SK-N-SH treated with all-trans-retinoic acid at 6 μM for 48 hours (cell line): Measurements from ENCODE around the gene NECTIN4.
A peak's percentile ranks its signal among the peaks of the same experiment; 100 is the strongest.

Source experiments
- ATAC-seq: fragments of 200-7000 bp; cut with Tn5 transposase; 3 replicates; pipeline ENCODE4 v1.9.1; 2020; ENCODE audit warnings: mild to moderate bottlenecking, moderate library complexity
- ARNTL ChIP-seq: fragments of 450-650 bp; formaldehyde crosslinking; IDR thresholded peaks from 2 replicates; pipeline ENCODE4 v1.5.0; 2020; ENCODE audit warnings: low read depth, mild to moderate bottlenecking, moderate library complexity, borderline replicate concordance
- CSDC2 ChIP-seq: fragments of 250-450 bp; sonication (Bioruptor Pico); IDR thresholded peaks from 2 replicates; pipeline ENCODE4 v1.5.0; 2020; ENCODE audit warnings: mild to moderate bottlenecking, moderate library complexity
- ESRRG ChIP-seq: fragments of 250-450 bp; sonication (Bioruptor Pico); IDR thresholded peaks from 2 replicates; pipeline ENCODE4 v1.6.1; 2021; ENCODE audit warnings: mild to moderate bottlenecking
- GLIS3 ChIP-seq: fragments of 250-450 bp; sonication (Bioruptor Pico); IDR thresholded peaks from 2 replicates; pipeline ENCODE4 v1.5.0; 2020; ENCODE audit warnings: mild to moderate bottlenecking, moderate library complexity
- ISL1 ChIP-seq: fragments of 250-450 bp; sonication (Bioruptor Pico); IDR thresholded peaks from 2 replicates; pipeline ENCODE4 v2.1.2; 2022; ENCODE audit warnings: mild to moderate bottlenecking, moderate library complexity
- PPARA ChIP-seq: fragments of 250-450 bp; sonication (Bioruptor Pico); IDR thresholded peaks from 2 replicates; pipeline ENCODE4 v1.5.0; 2020; ENCODE audit warnings: mild to moderate bottlenecking, borderline replicate concordance
- TCF4 ChIP-seq: fragments of 250-450 bp; sonication (Bioruptor Pico); IDR thresholded peaks from 2 replicates; pipeline ENCODE4 v1.8.0; 2021; ENCODE audit warnings: mild to moderate bottlenecking, moderate library complexity, borderline replicate concordance
- TOX ChIP-seq: fragments of 250-450 bp; sonication (Bioruptor Pico); IDR thresholded peaks from 2 replicates; pipeline ENCODE4 v1.8.0; 2021; ENCODE audit warnings: mild to moderate bottlenecking, moderate library complexity, borderline replicate concordance
- ZC3H10 ChIP-seq: fragments of 250-450 bp; sonication (Bioruptor Pico); IDR thresholded peaks from 2 replicates; pipeline ENCODE4 v1.5.1; 2021; ENCODE audit warnings: mild to moderate bottlenecking, moderate library complexity
- ZFP3 ChIP-seq: fragments of 250-450 bp; sonication (Bioruptor Pico); IDR thresholded peaks from 2 replicates; pipeline ENCODE4 v1.5.0; 2020; ENCODE audit warnings: mild to moderate bottlenecking, moderate library complexity
- ZNF565 ChIP-seq: fragments of 450-650 bp; formaldehyde crosslinking; conservative IDR thresholded peaks from 2 replicates; pipeline ENCODE4 v1.5.0; 2020; ENCODE audit warnings: low read depth, mild to moderate bottlenecking, moderate library complexity
- ZNF70 ChIP-seq: fragments of 450-650 bp; formaldehyde crosslinking; IDR thresholded peaks from 2 replicates; pipeline ENCODE4 v1.5.0; 2020; ENCODE audit warnings: mild to moderate bottlenecking, moderate library complexity
- ZNF8 ChIP-seq: fragments of 450-650 bp; formaldehyde crosslinking; IDR thresholded peaks from 2 replicates; pipeline ENCODE4 v1.5.0; 2020; ENCODE audit warnings: mild to moderate bottlenecking, moderate library complexity
- TF ChIP-seq, protein P1 (sequence below): fragments of 250-450 bp; sonication (Bioruptor Pico); IDR thresholded peaks from 2 replicates; pipeline ENCODE4 v1.5.1; 2020; ENCODE audit warnings: low read depth, mild to moderate bottlenecking, moderate library complexity
- TF ChIP-seq, protein P2 (sequence below): fragments of 250-450 bp; sonication (Bioruptor Pico); IDR thresholded peaks from 2 replicates; pipeline ENCODE4 v1.5.0; 2020; ENCODE audit warnings: mild to moderate bottlenecking, moderate library complexity
- TF ChIP-seq, protein P3 (sequence below): fragments of 250-450 bp; sonication (Bioruptor Pico); IDR thresholded peaks from 2 replicates; pipeline ENCODE4 v1.8.0; 2020; ENCODE audit warnings: mild to moderate bottlenecking, moderate library complexity, borderline replicate concordance
- TF ChIP-seq, protein P4 (sequence below): fragments of 250-450 bp; sonication (Bioruptor Pico); IDR thresholded peaks from 2 replicates; pipeline ENCODE4 v1.5.1; 2021; ENCODE audit warnings: mild to moderate bottlenecking, moderate library complexity
- TF ChIP-seq, protein P5 (sequence below): fragments of 250-450 bp; sonication (Bioruptor Pico); IDR thresholded peaks from 2 replicates; pipeline ENCODE4 v1.8.0; 2021; ENCODE audit warnings: low read depth, mild to moderate bottlenecking, moderate library complexity, borderline replicate concordance

Gene NECTIN4

DNA sequence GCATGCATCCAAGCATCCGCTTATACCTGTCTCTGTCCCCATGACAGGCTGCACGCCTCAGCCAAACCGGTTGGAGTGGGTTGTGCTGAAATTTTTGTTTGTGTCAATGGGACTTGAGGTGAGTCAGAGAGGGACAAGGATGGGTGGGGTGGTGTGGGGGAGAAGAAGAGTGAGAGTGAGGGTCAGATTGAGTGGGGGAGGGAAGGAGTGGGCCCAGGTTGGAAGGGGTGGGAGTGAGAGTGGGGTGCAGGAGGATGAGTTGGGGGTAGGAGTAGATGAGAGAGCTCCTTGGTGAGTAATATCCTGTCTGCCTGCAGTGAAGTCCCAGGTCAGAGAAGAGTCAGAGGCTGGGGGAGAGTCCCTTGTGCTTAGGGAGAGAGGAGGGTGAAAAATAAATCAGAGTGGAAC, 3.3 kb upstream of the NECTIN4 start:
- peak; percentile 23; the same call in 1 of the 3 replicates for ATAC-seq
- TF ChIP-seq, protein P1, sequence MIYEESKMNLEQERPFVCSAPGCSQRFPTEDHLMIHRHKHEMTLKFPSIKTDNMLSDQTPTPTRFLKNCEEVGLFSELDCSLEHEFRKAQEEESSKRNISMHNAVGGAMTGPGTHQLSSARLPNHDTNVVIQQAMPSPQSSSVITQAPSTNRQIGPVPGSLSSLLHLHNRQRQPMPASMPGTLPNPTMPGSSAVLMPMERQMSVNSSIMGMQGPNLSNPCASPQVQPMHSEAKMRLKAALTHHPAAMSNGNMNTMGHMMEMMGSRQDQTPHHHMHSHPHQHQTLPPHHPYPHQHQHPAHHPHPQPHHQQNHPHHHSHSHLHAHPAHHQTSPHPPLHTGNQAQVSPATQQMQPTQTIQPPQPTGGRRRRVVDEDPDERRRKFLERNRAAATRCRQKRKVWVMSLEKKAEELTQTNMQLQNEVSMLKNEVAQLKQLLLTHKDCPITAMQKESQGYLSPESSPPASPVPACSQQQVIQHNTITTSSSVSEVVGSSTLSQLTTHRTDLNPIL, result no peak
- TF ChIP-seq TOX (CRISPR knock-in tag) (no peak), ISL1 (CRISPR knock-in tag) (no peak), TCF4 (CRISPR knock-in tag) (no peak), ZFP3 (no peak), CSDC2 (CRISPR knock-in tag) (no peak)
- TF ChIP-seq, protein P2, sequence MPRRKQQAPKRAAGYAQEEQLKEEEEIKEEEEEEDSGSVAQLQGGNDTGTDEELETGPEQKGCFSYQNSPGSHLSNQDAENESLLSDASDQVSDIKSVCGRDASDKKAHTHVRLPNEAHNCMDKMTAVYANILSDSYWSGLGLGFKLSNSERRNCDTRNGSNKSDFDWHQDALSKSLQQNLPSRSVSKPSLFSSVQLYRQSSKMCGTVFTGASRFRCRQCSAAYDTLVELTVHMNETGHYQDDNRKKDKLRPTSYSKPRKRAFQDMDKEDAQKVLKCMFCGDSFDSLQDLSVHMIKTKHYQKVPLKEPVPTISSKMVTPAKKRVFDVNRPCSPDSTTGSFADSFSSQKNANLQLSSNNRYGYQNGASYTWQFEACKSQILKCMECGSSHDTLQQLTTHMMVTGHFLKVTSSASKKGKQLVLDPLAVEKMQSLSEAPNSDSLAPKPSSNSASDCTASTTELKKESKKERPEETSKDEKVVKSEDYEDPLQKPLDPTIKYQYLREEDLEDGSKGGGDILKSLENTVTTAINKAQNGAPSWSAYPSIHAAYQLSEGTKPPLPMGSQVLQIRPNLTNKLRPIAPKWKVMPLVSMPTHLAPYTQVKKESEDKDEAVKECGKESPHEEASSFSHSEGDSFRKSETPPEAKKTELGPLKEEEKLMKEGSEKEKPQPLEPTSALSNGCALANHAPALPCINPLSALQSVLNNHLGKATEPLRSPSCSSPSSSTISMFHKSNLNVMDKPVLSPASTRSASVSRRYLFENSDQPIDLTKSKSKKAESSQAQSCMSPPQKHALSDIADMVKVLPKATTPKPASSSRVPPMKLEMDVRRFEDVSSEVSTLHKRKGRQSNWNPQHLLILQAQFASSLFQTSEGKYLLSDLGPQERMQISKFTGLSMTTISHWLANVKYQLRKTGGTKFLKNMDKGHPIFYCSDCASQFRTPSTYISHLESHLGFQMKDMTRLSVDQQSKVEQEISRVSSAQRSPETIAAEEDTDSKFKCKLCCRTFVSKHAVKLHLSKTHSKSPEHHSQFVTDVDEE (CRISPR knock-in tag), result no peak
- TF ChIP-seq, protein P3, sequence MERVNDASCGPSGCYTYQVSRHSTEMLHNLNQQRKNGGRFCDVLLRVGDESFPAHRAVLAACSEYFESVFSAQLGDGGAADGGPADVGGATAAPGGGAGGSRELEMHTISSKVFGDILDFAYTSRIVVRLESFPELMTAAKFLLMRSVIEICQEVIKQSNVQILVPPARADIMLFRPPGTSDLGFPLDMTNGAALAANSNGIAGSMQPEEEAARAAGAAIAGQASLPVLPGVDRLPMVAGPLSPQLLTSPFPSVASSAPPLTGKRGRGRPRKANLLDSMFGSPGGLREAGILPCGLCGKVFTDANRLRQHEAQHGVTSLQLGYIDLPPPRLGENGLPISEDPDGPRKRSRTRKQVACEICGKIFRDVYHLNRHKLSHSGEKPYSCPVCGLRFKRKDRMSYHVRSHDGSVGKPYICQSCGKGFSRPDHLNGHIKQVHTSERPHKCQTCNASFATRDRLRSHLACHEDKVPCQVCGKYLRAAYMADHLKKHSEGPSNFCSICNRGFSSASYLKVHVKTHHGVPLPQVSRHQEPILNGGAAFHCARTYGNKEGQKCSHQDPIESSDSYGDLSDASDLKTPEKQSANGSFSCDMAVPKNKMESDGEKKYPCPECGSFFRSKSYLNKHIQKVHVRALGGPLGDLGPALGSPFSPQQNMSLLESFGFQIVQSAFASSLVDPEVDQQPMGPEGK (CRISPR knock-in tag), result no peak

DNA sequence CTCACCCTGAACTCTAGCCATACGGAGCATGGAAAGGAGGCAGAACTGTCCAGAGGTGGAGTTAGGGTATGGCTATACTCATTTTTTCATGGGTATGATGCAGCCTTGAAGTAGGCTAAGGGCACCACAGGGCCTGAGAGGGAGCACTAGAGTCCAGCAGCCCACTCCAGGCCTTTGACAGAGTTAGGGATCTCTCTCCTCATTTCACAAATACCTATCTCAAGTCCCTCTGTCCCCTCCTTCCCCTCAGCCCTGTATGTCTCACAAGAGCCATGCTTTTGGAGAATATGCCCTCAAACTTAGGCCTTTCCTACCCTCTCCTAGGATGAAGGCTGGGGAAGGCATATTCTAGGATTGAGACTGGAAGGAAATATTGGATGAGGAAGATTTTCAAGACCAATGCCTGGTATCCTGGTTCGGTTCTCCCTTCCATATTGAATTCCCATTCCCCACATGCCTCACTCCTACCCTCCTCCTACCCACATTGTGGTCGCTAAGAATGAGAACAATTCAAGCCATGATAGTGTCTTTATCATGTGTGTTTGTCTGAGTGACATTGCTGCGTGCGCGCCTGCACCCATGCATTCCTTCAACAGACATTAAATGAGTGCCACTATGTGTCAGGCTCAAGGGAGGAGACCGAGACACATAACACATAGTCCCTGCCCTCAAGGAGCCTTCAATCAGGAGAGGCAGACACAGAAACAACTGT, 2.6 kb upstream of the NECTIN4 start:
- ATAC-seq, result no peak; the same call in 2 of the 3 replicates
- no peak for TF ChIP-seq CSDC2 (CRISPR knock-in tag)
- TF ChIP-seq ZNF565 (CRISPR knock-in tag), result no peak
- no peak for TF ChIP-seq ESRRG (CRISPR knock-in tag)
- no peak for TF ChIP-seq TOX (CRISPR knock-in tag)
- TF ChIP-seq, protein P4, sequence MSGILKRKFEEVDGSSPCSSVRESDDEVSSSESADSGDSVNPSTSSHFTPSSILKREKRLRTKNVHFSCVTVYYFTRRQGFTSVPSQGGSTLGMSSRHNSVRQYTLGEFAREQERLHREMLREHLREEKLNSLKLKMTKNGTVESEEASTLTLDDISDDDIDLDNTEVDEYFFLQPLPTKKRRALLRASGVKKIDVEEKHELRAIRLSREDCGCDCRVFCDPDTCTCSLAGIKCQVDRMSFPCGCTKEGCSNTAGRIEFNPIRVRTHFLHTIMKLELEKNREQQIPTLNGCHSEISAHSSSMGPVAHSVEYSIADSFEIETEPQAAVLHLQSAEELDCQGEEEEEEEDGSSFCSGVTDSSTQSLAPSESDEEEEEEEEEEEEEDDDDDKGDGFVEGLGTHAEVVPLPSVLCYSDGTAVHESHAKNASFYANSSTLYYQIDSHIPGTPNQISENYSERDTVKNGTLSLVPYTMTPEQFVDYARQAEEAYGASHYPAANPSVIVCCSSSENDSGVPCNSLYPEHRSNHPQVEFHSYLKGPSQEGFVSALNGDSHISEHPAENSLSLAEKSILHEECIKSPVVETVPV (CRISPR knock-in tag), result no peak
- TF ChIP-seq ARNTL (CRISPR knock-in tag), result no peak
- TF ChIP-seq, protein P2 (CRISPR knock-in tag), result no peak
- TF ChIP-seq, all 23 proteins: peak for 0

DNA sequence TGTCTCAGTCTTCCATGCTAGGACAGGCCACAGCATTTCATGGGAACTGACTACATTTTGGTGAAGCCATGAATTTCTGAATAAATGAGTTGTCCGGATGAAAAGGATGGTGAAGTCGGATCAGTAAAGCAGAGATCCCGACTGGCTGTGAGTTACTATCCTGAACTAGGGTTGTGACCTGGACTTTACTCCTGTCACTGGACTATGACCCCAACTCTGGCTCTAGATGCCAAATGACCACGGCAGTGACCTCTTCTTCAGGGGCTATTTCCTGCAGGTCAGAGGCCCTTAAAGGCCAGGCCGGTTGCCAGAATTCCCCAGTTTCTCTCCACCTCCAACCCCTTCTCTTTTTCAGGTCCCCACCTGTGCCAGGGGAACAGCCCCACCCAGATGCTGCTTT, 1.7 kb upstream of the NECTIN4 start:
- ATAC-seq, result no peak
- TF ChIP-seq ZNF8, result no peak
- no peak for TF ChIP-seq ZC3H10 (CRISPR knock-in tag)
- TF ChIP-seq, protein P1, result no peak
- TF ChIP-seq ZNF70 (CRISPR knock-in tag), result no peak
- TF ChIP-seq CSDC2 (CRISPR knock-in tag), result no peak
- no peak for TF ChIP-seq PPARA (CRISPR knock-in tag)
- no peak for TF ChIP-seq ESRRG (CRISPR knock-in tag)
- TF ChIP-seq ZFP3, result no peak
- TF ChIP-seq, protein P5, sequence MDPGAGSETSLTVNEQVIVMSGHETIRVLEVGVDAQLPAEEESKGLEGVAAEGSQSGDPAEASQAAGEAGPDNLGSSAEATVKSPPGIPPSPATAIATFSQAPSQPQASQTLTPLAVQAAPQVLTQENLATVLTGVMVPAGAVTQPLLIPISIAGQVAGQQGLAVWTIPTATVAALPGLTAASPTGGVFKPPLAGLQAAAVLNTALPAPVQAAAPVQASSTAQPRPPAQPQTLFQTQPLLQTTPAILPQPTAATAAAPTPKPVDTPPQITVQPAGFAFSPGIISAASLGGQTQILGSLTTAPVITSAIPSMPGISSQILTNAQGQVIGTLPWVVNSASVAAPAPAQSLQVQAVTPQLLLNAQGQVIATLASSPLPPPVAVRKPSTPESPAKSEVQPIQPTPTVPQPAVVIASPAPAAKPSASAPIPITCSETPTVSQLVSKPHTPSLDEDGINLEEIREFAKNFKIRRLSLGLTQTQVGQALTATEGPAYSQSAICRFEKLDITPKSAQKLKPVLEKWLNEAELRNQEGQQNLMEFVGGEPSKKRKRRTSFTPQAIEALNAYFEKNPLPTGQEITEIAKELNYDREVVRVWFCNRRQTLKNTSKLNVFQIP (CRISPR knock-in tag), result no peak
- TF ChIP-seq GLIS3 (CRISPR knock-in tag), result no peak
